ENCODE data around the gene UNC13D. TPM values are rescaled to one million over a fixed set of nuclear protein-coding genes. Genes with fewer than 3 reads are reported as not detected.
A peak's percentile ranks its signal among the peaks of the same experiment; 100 is the strongest.

Gene UNC13D
- total RNA-seq, 2 donors from 2014 or later: 8.6 to 21.8 TPM

DNA sequence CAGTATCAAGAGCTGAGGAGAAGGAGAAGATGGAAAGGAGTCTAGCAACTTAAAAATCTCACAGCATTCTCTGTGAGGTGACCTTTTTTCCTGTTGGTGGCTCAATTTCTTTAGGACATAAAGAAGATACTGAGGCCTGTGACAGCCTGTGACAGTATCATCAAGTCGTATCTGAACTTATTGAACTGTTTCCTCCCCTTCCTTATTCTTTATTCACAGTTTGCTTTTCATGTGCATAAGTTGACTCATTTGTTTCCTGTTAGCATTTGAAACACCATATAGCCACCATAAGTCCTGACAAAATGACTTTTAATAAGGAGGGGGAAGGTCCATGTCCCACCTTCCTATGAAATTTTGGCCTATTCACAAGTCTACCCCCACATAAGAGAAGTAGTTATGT, 50.7 kb downstream of the UNC13D start:
- no peak overlapping the region for H3K4me3 ChIP-seq
- intact Hi-C loops (cut with DNase I): no loop called here
- no peaks in the 10 kb centered on the region for H3K4me1 ChIP-seq
- 62 to 85% methylated on average over 1 of the region's 1 CpG for WGBS, 2 donors
- TF ChIP-seq, protein P1, sequence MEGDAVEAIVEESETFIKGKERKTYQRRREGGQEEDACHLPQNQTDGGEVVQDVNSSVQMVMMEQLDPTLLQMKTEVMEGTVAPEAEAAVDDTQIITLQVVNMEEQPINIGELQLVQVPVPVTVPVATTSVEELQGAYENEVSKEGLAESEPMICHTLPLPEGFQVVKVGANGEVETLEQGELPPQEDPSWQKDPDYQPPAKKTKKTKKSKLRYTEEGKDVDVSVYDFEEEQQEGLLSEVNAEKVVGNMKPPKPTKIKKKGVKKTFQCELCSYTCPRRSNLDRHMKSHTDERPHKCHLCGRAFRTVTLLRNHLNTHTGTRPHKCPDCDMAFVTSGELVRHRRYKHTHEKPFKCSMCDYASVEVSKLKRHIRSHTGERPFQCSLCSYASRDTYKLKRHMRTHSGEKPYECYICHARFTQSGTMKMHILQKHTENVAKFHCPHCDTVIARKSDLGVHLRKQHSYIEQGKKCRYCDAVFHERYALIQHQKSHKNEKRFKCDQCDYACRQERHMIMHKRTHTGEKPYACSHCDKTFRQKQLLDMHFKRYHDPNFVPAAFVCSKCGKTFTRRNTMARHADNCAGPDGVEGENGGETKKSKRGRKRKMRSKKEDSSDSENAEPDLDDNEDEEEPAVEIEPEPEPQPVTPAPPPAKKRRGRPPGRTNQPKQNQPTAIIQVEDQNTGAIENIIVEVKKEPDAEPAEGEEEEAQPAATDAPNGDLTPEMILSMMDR (IDR thresholded peaks at IDR 0.05): no peak
- no peak for TF ChIP-seq POLR2A (IDR thresholded peaks at IDR 0.05)
- peaks cover 0 to 2% of the 10 kb centered on the region in 2 donors for H3K36me3 ChIP-seq (replicated peaks in 1 of 2; ENCODE audit: insufficient read depth in 1 of 2, low read depth in 2 of 2)
- ATAC-seq (no peak), DNase-seq (no peak)
- no peak overlapping the region for H3K27ac ChIP-seq
- no peaks in the 10 kb centered on the region for H3K27me3 ChIP-seq
- no peaks in the 10 kb centered on the region for H3K9me3 ChIP-seq

DNA sequence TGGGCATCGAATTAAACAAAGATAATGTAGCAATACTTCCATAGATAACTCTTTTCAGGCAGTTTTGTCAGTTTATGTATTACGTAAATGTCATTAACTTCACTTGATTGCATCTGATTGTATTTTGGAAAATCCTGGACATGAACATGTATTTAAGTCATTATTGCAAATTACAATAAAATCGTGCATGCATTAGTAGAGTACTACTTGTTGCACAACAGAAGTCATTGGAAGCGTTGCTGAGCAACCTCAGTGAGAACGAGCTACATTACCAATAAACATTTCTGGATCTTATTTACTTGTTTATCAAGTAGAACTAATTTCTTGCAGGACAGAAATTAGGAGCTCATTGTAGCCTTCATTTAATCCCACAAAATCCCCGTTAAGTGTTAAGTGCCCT, 53.0 kb downstream of the UNC13D start:
- Histone ChIP-seq H3K36me3 (replicated peaks in 1 of 2; ENCODE audit: insufficient read depth in 1 of 2, low read depth in 2 of 2) (no peaks in the 10 kb centered on the region), H3K4me3 (no peak overlapping the region), H3K27me3 (no peaks in the 10 kb centered on the region), H3K9me3 (no peaks in the 10 kb centered on the region), H3K4me1 (peaks cover 13% of the 10 kb centered on the region), H3K27ac (no peak overlapping the region)
- 78 to 81% methylated on average over 6 of the region's 6 CpGs for WGBS, 2 donors
- DNase-seq (no peak), ATAC-seq (no peak)
- TF ChIP-seq POLR2A (IDR thresholded peaks at IDR 0.05): no peak
- TF ChIP-seq, protein P1 (IDR thresholded peaks at IDR 0.05): no peak
- intact Hi-C loops (cut with DNase I): no loop called here

DNA sequence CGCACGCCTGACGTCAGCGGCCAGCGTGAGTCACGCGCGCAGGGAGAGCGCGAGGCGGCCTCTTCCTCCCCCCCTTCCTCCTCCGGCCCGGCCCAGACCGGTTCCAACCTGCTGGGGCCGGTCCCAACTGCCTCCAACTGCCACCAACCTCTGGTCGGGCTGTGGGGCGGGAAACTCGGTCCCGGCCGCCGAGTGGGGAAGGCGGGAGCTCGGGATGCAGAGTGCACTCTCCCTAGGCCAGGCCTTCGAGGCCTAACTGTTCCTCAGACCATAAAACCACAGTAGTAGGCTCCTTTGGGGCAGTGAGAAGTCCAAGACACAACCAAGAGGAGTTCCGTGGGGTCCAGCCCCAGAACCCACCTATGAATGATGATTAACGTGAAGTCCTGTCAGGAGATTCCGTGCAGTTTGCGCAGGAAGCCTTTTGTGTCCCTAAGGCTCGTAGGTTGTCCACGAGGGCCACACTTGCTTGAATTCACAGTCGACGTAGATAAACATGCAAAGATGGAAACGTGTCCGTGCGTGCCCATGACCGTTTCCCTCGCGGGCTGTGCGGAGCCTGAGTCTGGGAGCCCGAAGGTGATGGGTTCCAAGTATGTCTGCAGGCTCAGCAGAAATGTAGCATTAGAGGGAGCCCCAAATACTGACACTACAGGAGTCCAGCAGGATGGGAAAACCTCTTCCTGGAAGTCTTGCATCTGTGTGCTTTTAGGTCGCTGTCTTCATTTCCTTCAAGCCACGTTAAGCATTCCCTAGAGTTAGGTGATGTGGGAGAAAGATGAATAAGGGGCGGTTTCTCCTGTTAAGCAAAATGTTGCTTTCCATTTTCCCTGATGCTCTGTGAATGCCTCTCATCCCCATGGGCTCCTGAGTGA, 59.0 kb downstream of the UNC13D start:
- 8 to 11% methylated on average over 29 to 32 of the region's 43 CpGs for WGBS, 2 donors
- peaks cover 50% of the 10 kb centered on the region for H3K4me1 ChIP-seq
- peak; percentile 91 to 94 (median 92) for DNase-seq

DNA sequence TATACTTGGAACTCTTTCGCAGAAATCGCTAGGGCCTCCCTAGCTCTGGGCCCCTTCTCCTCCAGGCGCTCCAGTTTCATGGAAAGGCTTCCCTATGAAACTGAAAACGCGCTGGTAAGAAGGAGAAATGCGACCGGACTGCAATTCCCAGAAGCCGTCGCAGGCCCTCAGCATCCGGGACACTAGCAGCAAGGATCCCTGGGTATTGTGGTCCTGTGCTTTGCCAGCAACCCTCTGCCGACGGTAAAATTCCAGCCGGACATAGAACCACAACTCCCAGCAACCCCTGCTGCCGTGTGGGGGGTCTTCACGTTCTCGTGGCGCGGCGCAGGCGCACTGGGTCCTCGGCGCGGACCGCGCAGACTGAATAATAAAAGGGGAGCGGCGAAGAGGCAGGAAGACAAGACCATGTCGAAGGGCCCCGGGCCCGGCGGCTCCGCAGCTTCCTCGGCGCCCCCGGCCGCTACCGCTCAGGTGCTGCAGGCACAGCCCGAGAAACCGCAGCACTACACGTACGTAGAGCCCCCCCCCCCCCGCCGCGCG, 59.7 kb downstream of the UNC13D start, which contains the start of gene UNK:
TSS of gene UNK (plus strand) at position 334 of the 543 bp plus-strand sequence. CDS start at position 409, 75 bp downstream.
- peak; percentile 97 to 99 (median 98) for DNase-seq
- TF ChIP-seq, protein P1 (IDR thresholded peaks at IDR 0.05): peak in 1 of 7 experiments; percentile 29
- TF ChIP-seq POLR2A (IDR thresholded peaks at IDR 0.05): peak; percentile 68 to 83 (median 81)
- peaks cover 50% of the 10 kb centered on the region for H3K4me1 ChIP-seq
- no peaks in the 10 kb centered on the region for H3K9me3 ChIP-seq
- peak within 1 kb of the TSS; percentile 99 for H3K27ac ChIP-seq
- ATAC-seq: peak; percentile 84
- no peaks in the 10 kb centered on the region for H3K27me3 ChIP-seq
- no peaks in the 10 kb centered on the region for H3K36me3 ChIP-seq (replicated peaks in 1 of 2; ENCODE audit: insufficient read depth in 1 of 2, low read depth in 2 of 2)
- intact Hi-C loops (cut with DNase I): no loop called here
- 0% methylated on average over 7 to 36 of the region's 45 CpGs for WGBS, 2 donors
- peak within 1 kb of the TSS; percentile 19 to 39 for H3K4me3 ChIP-seq

More for the DNA sequence above, 59.0 kb downstream of the UNC13D start:
- Histone ChIP-seq H3K9me3 (no peaks in the 10 kb centered on the region), H3K36me3 (replicated peaks in 1 of 2; ENCODE audit: insufficient read depth in 1 of 2, low read depth in 2 of 2) (no peaks in the 10 kb centered on the region), H3K27me3 (no peaks in the 10 kb centered on the region), H3K4me3 (peak overlapping the region; percentile 19 to 39), H3K27ac (peak overlapping the region; percentile 99)
- TF ChIP-seq, protein P1 (IDR thresholded peaks at IDR 0.05): no peak
- TF ChIP-seq POLR2A (IDR thresholded peaks at IDR 0.05): peak; percentile 45 to 84 (median 72)
- intact Hi-C loops (cut with DNase I): no loop called here
- ATAC-seq: peak; percentile 78
